Testis (tissue), 2 donors: Measurements from ENCODE around the gene ASCC1.

Source experiments
- CTCF ChIP-seq, 3 experiments: fragments of 450-650 bp in 2 of 3; fragments of 200-600 bp in 1 of 3; sonication (generic) in 1 of 3; IDR thresholded peaks; one replicate each; pipeline ENCODE4 v1.5.1; 2016 to 2019; ENCODE audit warnings: antibody characterized with exemption in 3 of 3, mild to moderate bottlenecking in 2 of 3, moderate library complexity in 1 of 3
- POLR2A ChIP-seq: fragments of 450-650 bp; IDR thresholded peaks from one replicate; pipeline ENCODE4 v1.6.1; 2017; ENCODE audit warnings: antibody characterized with exemption, mild to moderate bottlenecking, moderate library complexity

GRCh38 chr10:72204296-72204695 lies 11.8 kb downstream of the ASCC1 start:
- TF ChIP-seq CTCF (IDR thresholded peaks at IDR 0.05) (no peak), POLR2A (no peak)
